HG02623 (cell line): Measurements from ENCODE around the gene NIM1K.
"Not testable (repeated sequence)": the region's sequence is repeated elsewhere in the genome, so short reads cannot be mapped to it uniquely, and the experiment has no call there.

Experiments
- ATAC-seq: cut with Tn5 transposase; IDR thresholded peaks from one replicate; pipeline ENCODE4 v1.9.1; 2021; ENCODE audit warnings: moderate library complexity; ENCODE audit not compliant: unreplicated experiment

Gene NIM1K

DNA sequence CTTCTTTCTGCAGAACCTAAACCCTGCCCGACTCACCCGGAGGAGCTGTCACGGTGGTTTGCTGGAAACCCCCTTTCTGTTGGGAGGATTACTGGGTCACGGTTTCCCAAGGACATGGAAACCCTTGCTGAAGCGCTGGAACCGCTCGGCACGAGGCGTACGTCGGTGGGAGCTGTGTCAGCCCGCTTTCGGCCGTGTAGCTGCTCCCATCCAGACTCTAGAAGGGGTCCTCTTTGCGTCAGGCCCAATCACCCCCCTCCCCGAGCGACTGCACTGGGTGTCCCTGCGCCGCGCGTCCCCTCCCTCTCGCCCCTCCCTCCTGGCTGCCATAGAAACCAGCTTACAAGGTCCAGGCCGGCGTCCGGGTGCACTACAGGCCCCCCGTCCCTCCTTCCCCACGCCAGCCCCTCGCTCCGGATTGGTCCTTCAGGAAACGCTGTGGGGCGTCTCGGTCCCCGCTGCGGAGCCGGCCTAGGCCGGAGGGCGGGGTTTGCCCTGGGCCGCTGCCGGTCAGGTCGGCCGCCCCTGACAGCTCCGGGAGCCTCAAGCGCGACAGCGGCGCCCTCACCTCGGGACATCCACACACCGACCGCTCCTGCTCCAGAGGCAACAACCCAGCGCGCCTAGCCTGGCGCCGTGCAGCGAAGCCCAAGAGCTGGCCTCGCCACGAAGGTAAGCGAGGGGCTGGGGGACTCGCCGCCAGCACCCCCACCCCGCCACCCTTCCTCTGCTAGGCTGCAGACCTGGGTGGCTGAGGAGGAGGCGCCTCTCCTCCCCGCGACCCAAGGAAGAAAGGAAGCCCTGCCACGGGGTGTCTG, at the start of gene NIM1K:
Gene NIM1K, plus strand, starts transcription at position 486 of the 818 bp plus-strand sequence. CDS start 53,551 bp downstream, outside the sequence.
- peak; percentile 82 for ATAC-seq

DNA sequence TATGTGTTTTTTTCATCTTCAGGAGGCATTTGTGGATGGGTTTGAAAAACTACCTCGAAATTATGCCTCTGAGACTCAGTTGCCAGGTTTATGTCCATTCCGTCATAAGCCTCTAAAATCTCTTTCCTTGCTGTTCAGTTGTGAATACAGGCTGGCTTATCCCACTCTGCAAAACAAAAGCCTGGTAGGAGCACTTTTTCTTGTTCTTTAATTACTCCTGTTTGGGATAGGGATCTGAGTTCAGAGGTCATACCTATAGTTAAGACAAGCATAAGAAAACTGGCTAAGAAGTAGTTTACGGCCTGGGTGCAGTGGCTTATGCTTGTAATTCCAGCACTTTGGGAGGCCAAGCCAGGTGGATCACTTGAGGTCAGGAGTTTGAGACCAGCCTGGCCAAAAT, 47.0 kb upstream of the NIM1K start:
- no peak for ATAC-seq

DNA sequence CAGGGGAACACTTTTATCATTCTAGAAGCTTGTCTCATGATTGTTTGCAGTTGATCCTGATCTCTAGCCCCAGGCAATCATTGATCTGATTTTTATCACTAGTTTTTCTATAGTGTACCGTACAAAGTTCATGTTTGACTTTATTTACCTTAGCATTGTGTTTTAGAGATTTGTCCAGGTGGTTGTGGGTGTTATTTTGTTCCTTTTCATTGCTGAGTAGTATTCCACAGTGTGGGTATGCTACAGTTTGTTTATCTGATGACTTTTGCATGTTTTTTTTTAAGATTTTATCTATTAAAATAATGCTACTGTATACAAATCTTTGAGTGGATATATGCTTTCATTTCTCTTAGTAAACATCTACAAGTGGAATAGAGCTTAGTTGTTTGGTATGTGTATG, 45.1 kb upstream of the NIM1K start:
- no peak for ATAC-seq

DNA sequence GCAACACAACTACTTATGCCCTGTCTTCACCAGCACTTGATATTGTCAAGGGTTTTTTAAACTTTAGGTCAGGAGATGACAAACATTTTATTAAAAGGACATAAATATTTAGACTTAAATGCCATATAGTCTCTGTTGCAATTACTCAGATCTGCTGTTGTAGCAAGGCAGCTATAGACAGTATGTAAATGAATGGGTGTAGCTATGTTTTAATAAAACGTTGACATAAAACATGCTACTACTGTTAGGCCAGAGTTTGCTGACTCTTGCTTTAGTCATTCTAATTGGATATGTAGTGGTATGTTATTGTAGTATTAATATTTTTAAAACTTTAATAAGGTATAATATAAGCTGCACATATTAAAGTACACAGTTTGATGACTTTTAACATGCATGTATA, 43.6 kb upstream of the NIM1K start:
- ATAC-seq: no peak

DNA sequence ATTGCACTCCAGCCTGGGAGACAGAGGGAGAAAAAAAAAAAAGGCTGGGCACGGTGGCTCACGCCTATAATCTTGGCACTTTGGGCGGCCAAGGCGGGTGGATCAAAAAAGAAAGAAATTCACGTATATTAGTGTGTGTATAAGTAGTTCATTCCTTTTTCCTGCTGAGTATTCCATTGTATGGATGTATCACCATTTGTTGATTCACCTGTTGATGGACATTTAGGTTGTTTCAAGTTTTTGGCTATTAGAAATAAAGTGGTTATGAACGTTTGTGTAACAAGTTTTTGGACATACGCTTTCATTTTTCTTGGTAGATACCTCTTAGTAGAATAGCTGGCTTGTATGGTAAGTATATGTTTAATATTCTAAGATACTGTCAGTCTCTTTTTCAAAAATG, 42.8 kb upstream of the NIM1K start:
- no peak for ATAC-seq

DNA sequence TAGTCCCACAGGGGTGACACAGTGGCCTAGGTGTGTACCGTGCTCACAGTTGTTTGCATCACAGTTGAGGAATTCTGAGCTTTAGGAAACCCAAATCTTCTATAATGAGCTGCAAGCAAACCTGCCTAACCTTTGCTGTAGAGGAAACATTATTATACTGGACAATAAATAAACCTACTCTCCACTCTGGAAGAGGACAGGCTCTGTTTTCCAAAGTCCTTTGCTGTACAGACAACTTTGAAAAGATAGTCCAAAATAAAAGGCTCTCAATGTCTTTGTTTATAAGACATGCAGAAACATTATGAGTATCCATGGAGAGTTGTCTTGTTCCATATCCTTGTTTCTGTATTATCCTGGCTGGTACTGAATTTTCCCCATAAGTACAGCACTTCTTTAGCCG, 42.0 kb upstream of the NIM1K start:
- no peak for ATAC-seq

DNA sequence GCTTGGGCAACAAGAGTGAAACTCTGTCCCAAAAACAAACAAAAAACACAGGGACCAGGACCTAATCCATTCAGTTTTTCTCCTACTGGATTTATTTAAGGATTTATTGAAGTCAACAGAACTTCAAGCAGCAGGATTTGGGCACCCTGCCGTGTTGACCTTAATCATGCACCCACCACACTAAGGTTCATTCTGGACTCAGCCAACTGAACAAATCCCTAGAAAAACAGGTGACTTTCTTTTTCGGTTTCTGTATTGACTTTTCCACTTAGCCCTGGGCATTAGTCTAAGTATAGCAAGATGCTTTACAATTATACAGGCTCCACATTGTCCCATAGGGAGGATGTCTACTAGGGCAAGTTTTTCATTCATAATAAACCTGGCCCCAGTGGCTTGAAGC, 41.3 kb upstream of the NIM1K start:
- no peak for ATAC-seq

DNA sequence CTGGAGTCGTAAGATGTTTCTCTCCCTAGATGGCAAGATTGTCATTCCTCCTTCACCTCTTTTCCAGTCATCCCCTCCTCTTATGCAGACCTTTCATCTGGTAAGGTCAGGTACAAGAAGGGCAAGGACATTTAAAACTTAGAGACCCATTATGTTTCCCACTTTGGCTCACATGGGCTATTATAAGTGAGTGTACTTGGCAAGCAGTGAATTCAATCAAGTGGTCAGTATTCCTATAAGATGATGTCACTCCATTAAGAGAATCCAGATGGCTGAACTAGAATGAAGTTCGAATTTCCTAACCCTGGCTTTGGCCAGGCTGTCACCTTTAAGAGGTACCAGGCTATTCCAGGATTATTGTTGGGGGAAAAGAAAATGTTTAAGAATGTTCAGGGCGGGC, 39.1 kb upstream of the NIM1K start:
- no peak for ATAC-seq

DNA sequence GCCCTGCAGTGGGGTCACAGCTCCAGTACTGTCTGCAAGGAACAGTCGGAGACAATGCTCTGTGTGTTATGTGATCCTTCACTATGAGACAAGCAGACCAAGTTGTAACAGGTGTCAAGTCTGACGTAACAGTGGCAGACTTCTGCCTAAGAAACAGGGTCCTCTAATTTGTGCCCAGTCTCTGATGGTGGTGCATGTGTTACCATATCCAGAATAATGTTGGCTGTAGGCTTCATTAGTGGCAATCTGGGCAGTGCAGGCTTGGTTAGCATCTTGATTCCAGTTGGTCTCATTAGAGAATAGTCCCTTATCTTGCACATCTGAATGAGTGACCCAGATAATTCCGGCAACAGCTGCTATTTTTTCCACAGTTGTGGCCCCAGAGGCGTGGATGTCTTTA, 37.6 kb upstream of the NIM1K start:
- ATAC-seq: no peak

DNA sequence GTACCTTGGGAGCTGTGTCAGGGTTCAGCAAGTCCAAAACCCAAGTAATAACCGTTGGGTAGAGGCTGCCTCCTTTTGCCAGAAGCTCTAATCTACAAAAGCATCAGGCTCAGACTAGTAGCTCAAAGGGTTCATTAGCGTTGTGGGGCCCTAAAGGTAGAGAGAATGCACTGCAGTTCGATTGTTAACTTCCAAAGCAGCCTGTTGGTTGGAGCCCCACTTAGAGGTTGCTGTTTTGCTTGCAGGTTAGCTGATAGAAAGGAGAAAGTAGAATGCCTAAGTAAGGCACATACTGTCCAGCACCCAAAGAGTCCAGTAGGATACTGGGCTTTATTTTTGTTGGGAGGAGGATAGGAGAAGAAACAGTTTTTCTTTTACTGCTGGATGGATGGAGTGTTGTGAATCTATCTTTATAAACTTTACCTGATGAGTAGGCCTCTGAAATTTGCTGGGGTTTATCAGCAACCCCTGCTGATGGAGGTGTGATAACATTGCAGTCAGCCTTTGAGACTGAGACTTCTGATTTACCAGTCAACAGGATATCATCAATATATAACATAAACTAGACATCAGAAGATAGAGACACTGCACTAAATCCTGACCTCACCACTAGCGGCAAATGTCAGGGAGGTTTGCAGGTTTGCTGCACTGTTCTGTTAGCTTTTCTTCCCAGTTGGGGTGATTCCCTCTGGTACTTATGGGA, 36.5 kb upstream of the NIM1K start:
- ATAC-seq: no peak

DNA sequence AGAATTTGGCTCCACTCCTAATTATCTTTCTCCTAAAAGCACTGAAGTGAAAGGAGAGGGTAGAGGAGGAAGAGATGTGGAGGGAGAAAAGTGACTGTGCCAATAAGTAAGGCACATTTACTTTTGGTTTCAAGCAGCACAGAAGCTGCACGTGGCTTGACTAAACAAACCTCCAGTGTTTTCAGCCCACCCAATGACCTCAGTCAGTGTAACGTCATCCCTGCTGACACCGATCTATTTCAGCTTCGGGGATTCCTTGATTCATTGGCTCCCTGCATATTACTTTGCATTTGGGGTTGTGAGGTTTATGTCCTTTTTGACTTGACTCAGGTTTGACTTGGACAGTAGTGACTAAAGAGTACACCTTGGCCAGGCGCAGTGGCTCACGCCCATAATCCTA, 35.6 kb upstream of the NIM1K start:
- ATAC-seq: no peak

DNA sequence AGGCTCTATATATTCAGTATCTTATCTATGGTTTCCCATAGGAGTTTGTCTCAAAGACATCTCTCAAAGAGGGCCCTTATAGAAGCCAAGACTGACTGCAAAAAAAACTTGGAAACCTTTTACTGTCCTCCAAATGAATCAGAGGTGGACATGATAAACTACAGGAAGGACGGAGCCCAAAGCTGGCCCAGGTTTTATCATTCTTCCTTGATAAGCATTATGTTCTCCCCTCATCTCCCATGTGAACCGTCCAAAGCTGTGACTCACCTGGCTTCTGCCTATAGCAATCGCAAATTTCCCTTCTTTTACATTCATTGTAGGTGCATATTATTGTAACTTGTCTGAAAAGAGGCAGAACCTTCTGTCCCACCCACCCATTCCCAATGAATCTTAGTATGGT, 35.0 kb upstream of the NIM1K start:
- no peak for ATAC-seq

DNA sequence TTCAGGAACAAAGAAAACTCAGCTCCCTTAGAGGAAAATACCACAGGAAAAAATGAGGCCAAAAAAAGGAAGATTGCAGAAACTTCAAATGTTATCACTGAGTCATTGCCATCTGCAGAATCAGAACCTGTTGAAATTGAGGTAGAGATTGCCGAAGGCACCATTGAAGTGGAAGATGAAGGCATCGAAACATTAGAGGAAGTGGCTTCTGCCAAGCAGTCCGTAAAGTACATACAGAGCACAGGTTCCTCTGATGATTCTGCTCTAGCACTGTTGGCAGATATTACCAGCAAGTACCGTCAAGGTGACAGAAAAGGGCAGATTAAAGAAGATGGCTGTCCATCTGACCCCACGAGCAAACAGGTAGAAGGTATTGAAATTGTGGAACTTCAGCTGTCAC, 30.8 kb upstream of the NIM1K start:
- no peak for ATAC-seq

DNA sequence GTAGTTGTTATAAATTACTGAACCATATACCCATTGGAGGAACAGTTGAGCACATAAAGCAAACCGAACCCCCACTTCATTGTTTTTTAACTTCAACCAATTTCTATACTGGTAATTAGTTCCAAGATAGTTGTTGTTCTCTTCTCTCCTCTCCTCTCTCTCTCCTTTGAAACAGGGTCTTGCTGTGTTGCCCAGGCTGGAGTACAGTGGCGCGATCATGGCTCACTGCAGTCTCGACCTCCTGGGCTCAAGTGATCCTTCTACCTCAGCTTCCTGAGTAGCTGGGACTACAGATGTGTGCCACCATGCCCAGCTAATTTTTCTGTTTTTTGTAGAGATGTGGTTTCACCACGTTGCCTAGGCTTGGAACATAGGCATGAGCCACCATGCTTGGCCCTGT, 27.2 kb upstream of the NIM1K start:
- not testable (repeated sequence) for ATAC-seq

DNA sequence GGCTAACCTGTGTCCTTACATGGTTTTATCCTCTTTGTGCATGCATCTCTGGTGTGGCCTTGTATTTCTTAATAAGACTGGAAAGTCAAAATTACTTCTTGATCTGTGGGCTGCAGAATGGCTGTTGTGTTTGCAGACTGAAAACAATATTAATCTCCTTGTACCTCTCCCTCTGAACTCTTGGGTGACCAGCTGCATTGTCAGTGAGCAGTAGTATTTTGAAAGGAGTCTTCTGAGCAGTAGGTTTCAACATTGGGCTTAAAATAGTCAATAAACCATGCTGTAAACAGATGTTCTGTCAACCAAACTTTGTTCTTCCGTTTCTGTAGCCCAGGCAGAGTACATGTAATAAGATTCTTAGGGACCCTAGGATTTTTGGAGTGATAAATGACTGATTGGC, 26.7 kb upstream of the NIM1K start:
- no peak for ATAC-seq

DNA sequence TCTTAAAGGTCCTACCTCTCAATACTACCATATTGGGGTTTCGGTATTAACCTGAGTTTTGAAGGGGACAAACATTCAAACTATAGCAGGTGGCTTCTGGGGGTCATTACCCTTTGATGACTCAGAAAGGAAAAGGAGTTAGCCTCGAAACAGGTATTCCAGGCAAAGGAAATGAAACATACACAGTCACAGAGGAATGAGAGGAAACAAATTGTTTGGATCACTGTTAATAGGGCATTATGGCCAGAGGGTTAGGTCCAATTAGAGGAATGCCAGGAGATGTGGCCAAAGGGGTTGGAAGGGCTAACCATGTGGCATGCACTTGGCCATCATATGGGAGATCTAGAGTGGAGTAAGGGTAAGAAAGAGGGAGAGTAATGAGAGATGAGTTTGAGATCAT, 23.9 kb upstream of the NIM1K start:
- no peak for ATAC-seq

DNA sequence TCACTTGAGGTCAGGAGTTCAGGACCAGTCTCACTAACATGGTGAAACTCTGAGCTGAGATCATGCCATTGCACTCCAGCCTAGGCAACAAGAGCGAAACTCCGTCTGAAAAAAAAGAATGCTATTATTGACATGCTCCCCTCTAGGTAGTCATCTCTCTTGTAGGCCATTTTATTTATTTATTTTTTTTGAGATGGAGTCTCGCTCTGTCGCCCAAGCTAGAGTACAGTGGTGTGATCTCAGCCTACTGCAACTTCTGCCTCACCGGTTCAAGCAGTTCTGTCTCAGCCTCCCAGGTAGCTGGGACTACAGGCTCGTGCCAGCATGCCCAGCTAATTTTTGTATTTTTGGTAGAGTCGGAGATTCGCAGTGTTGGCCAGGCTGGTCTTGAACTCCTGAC, 20.6 kb upstream of the NIM1K start:
- no peak for ATAC-seq

DNA sequence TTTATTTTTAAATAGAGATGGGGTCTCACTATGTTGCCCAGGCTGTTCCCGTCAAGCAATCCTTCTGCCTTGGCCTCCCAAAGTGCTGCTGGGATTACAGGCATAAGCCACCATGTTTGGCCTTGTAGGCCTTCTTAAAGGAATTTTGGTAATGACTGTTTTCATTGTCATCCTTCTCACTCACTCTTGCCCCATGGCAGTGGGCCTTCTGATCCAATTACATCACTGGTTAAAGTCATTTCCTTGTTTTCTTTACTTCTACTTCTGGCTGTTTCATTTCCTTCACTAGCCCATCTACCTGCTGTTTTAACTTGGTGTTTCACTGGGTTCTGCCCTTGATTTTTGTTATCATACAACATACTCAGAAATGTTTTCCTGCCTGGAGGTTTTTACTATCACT, 20.1 kb upstream of the NIM1K start:
- ATAC-seq: no peak

DNA sequence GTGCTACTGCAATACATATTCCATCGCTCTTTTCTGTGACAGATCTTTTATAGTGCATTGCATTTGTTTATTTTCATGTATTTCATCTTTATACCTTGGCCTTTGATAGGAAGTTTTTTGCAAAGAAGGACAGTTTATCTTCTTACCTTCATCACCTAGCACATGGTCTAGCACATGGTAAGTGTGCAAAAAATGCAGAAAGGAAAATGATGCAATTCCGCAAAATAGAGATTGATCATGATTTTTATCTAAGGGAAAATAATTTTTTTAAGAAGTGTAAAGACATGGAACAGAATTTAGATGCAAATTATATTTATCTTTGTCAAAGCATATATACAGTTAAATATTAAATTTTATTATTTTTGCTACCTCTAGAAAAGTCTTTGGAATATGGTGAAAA, 19.2 kb upstream of the NIM1K start:
- ATAC-seq: no peak

DNA sequence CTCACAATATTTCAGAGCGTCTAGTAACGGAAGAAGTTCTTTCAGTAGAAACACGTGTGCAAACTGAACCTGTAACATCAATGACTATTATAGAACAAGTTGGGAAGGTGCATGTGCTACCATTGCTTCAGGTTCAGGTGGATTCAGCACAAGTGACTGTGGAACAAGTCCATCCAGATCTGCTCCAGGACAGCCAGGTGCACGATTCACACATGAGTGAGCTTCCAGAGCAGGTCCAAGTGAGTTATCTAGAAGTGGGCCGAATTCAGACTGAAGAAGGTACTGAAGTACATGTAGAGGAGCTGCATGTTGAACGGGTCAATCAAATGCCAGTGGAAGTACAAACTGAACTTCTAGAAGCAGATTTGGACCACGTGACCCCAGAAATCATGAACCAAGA, 17.4 kb upstream of the NIM1K start:
- no peak for ATAC-seq

DNA sequence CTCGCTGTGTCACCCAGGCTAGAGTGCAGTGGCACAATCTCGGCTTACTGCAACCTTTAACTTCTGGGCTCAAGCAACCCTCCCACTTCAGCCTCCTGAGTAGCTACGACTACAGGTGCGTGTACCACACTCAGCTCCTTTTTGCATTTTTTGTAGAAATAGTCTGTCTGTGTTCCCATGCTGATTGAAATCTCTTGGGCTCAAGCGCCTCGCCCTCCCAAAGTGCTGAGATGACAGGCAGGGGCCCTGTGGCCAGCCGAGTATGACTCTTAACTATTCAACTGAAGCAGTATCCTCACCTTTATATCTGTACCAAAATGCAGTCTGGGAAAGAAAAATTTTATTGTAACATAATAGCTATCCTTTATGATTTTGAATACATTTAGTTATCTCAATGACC, 12.2 kb upstream of the NIM1K start:
- ATAC-seq: no peak

DNA sequence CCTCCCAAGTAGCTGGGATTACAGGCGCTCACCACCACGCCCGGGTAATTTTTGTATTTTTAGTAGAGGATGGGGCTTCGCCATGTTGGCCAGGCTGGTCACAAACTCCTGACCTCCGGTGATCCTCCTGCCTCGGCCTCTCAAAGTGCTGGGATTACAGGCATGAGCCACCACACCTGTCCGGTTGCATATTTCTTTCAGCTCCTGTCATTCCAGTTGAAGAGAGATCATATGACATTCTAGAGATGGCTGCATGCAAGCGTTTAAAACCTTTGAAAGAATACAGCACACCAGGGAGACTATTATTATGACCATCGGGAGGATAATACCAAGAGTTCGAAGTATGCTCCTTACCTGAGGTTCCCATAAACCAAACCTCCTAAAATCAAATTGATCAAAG, 9.6 kb upstream of the NIM1K start:
- ATAC-seq: no peak

DNA sequence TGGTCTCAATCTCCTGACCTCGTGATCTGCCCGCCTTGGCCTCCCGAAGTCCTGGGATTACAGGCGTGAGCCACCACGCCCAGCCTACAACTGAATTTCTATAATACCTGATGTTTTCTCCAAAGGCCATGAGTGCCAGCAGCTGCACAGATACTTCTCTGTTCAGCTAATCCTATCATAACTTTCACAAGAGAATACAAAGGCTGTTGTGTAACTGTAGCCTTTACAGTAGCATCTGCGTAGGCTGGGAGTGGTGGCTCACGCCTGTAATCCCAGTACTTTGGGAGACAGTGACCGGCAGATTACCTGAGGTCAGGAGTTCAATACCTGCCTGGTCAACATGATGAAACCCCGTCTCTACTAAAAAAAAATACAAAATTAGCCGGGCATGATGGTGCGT, 8.9 kb upstream of the NIM1K start:
- not testable (repeated sequence) for ATAC-seq
